ENCODE results near the gene WNT2B.

DNA sequence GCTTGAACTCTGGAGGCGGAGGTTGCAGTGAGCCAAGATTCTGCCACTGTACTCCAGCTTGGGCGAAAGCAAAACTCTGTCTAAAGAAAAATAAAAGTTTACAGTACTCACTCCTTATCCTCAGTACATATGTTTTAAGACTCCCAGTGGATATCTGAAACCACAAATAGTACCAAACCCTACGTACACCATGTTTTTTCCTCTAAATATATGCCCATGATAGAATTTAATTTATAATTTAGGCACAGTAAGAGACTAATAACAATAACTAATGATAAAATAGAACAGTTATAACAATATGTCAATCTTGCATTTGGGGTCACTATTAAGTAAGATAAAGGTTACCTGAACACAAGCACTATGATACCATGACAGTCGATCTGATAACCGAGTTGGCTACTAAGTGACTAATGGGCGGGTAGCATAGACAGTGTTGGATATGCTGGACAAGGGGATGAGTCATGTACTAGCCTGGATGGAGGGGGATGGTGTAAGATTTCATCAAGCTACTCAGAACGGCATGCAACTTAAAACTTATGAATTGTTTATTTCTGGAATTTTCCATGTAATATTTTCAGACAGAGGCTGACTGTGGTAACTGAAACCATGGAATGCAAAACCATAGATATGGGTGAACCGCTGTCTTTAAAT lies 66.5 kb downstream of the WNT2B start:
- no peak for TF ChIP-seq RB1 (IDR thresholded peaks at IDR 0.05; ENCODE audit: borderline replicate concordance)
- no peak for TF ChIP-seq POLR2AphosphoS5 (IDR thresholded peaks at IDR 0.05; ENCODE audit: low read length)
